HG03432 (cell line): ENCODE measurements around the gene UVRAG.

Source experiments
- ATAC-seq: cut with Tn5 transposase; IDR thresholded peaks from one replicate; pipeline ENCODE4 v1.9.1; 2021; ENCODE audit warnings: mild to moderate bottlenecking, moderate library complexity; ENCODE audit not compliant: unreplicated experiment

UVRAG gene

GRCh38 chr11:76176463-76176862 is 361.5 kb downstream of the UVRAG start:
- no peak for ATAC-seq

DNA sequence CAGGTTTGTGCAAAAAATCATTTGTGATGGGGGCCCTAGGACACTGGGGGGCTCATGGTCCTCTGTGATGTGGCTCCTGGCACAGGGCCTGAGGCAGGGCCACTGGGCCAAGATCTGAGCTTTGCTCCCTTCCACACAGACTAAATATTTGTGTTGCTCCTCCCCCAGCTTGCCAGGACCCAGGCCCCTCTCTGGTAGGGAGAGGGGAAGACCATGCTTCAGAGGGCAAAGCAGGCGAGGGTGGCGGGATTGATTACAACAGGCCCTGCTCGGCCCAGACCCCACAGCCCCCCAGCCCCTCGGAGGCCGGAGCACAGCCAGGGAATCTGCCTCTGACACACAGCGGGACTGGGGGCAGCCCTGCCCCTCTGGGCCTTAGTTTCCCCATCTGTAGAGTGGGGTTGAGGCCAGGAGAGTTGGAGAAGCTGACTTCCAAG is 362.3 kb downstream of the UVRAG start:
- ATAC-seq, result no peak

DNA sequence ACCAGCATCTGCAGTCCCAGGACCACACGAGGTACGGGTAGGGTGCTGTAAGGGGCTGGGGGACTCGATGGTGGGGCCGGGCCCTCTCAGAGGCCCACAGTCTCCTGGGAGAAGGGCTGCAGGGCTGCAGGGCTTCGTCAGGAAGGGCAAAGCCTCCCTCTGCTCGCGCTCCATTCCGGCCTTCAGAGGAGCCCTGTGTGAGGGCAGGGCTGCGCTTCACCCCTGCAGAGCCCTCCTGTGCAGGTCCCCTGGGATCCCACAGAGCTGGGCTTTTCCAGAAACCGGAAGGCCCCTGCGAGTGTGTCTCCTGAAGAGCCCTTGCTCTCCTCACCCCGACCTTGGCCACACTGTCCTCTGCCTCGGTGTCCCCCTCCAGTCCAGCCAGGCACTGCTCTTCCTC is 364.1 kb downstream of the UVRAG start:
- no peak for ATAC-seq

DNA sequence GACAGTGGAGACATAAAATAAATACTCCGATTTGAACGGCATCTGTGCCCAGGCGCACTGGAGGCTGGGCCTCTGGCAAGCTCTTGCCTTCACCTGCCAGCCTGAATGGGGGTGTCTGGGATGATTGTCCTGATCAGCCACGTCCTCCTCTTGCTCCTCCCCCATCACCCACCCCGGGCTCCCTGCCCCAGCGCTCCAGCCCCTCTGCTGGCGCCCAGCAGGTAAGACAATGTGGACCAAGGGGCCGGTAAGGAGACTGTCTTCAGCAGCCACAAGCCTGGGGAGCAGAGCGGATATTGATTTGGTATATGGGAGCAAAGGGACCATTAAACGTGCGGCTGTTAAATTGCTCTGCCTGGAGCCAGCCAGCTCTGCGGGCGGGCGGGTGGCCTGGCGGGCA is 366.4 kb downstream of the UVRAG start:
- ATAC-seq, result no peak

DNA sequence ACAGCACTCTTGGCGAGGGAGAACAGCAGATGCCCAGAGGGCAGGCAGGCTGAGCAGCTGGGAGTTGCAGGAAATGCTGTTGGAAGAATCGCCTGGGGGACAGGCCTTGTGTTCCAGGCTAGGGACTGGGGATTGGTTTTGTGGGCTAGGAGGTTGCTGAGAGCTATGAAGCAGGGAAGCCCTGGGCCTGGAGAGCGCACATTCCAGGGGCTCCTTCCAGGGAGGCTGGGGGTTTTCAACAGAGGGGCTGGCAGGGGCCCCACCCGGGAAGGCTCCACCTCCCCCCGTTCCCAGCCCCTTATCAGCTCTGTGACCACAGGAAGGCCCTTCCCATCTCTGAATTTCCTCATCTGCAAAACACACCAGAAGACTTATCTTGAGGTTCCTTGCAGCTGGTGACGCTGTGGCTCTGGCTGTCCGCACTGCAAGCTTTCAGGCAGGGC is 369.6 kb downstream of the UVRAG start:
- no peak for ATAC-seq

GRCh38 chr11:76185511-76185910 is 370.5 kb downstream of the UVRAG start:
- no peak for ATAC-seq

DNA sequence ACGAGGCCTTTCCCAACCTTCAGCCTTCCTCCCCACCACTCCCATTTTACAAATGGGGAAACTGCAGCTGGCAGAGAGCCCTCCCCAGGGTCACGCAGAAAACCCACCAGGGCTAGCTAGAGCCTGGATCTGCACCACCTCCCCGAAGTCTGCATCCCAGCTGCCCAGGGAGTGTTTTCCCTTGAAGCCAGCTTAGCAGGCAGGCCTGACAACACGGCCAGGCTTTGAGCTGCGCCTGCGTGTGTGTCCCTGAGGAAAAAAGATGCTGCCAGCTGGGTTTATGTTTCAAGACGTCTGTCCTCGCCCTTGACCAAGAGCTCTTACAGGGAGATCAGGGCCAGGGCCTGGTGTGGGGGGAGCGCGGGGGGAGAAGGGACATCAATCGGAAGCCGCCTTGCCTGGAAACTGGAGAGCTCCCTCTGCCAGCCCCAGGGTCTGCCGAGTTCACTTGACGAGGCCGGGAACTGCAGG is 371.0 kb downstream of the UVRAG start:
- ATAC-seq, result no peak

DNA sequence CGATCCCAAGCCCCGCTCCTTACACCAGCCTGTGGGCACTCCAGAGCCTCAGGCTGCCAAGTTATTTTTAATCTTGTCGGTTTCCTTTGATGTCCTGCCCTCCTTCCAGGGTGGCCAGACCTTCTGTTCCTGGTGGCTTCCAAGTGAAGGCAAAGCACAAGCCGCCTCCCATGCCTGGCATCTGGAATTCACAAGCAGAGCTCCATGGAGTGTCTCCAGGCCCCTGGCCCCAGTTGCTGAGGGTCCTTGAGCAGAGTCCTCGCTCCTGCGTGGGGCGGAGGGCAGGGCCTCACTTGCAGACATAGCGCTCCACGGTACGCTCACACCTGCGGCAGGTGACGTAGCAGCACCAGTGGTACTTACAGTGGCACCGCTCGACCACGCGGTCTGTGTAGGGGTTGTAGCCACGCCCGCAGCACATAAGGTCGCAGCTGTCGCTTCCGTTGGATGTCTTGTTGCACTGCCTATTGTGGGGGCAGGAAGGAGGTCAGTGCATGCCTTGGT is 371.8 kb downstream of the UVRAG start:
- no peak for ATAC-seq

DNA sequence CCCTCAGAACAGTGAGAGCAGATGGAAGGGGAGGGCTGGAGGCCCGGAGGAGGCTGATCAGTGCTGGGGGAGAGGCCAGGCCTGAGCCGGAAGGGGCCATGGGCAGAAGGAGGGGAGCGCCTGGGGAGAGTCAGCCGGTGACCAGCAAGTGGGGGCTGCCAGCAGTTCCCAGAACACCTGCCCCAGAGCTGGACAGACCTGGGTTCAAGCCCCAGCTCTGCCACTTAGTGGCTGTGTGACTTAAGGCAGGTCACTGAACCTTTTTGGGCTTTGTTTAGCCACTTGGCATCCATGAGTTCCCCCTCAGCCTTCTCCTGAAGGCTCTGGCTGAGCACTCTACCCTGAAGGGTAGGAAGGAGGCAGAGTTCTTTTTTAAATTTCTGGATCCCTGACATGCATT is 373.9 kb downstream of the UVRAG start:
- ATAC-seq, result no peak

- ATAC-seq, result no peak
Measured at GRCh38 chr11:76189682-76190081, 374.7 kb downstream of the UVRAG start.

GRCh38 chr11:76190376-76190775 is 375.4 kb downstream of the UVRAG start:
- ATAC-seq, result no peak
